HG03442 (cell line): ENCODE measurements around the gene WDR6.
"Not testable (repeated sequence)": the region's sequence is repeated elsewhere in the genome, so short reads cannot be mapped to it uniquely, and the experiment has no call there.

Source experiments
- ATAC-seq: cut with Tn5 transposase; IDR thresholded peaks from one replicate; pipeline ENCODE4 v1.9.1; 2021; ENCODE audit warnings: mild to moderate bottlenecking, moderate library complexity; ENCODE audit not compliant: unreplicated experiment

Gene WDR6

GRCh38 chr3:48990636-48991469 lies 16.3 kb upstream of the WDR6 start:
- peak; percentile 11 for ATAC-seq

- ATAC-seq: no peak
Observed at GRCh38 chr3:48991851-48992545, 15.2 kb upstream of the WDR6 start.

- ATAC-seq: no peak
Observed at GRCh38 chr3:48993834-48994233, 13.4 kb upstream of the WDR6 start.

GRCh38 chr3:48996640-48997039 lies 10.6 kb upstream of the WDR6 start:
- no peak for ATAC-seq

- no peak for ATAC-seq
Observed at GRCh38 chr3:48997102-48997635, 10.0 kb upstream of the WDR6 start.

GRCh38 chr3:48997714-48998637 lies 9.2 kb upstream of the WDR6 start:
- ATAC-seq: no peak

GRCh38 chr3:48999085-48999858 lies 7.9 kb upstream of the WDR6 start:
- no peak for ATAC-seq

GRCh38 chr3:49001155-49001554 lies 6.0 kb upstream of the WDR6 start:
- no peak for ATAC-seq

- ATAC-seq: no peak
Observed at GRCh38 chr3:49004352-49005302, 2.6 kb upstream of the WDR6 start.

- no peak for ATAC-seq
Observed at GRCh38 chr3:49005303-49005680, 1.9 kb upstream of the WDR6 start.

GRCh38 chr3:49005998-49006397 lies 1.2 kb upstream of the WDR6 start:
- no peak for ATAC-seq

- ATAC-seq: no peak
Observed at GRCh38 chr3:49006408-49007067, 653 bp upstream of the WDR6 start.

- peak; percentile 36 for ATAC-seq
Observed at GRCh38 chr3:49007771-49008528, 759 bp downstream of the WDR6 start.

- ATAC-seq: not testable (repeated sequence)
Observed at GRCh38 chr3:49008627-49009026, 1.4 kb downstream of the WDR6 start.

- ATAC-seq: no peak
Observed at GRCh38 chr3:49009396-49009795, 2.2 kb downstream of the WDR6 start.

- ATAC-seq: no peak
Observed at GRCh38 chr3:49012441-49013017, 5.3 kb downstream of the WDR6 start.

- ATAC-seq: no peak
Observed at GRCh38 chr3:49013113-49013737, 6.0 kb downstream of the WDR6 start.
